ENCODE data around the gene NIM1K. TPM values are rescaled to one million over a fixed set of nuclear protein-coding genes. Genes with fewer than 3 reads are reported as not detected.

NIM1K gene
- total RNA-seq, 6 experiments from 2014 or later = 0.14 to 0.85 (median 0.38) TPM

DNA sequence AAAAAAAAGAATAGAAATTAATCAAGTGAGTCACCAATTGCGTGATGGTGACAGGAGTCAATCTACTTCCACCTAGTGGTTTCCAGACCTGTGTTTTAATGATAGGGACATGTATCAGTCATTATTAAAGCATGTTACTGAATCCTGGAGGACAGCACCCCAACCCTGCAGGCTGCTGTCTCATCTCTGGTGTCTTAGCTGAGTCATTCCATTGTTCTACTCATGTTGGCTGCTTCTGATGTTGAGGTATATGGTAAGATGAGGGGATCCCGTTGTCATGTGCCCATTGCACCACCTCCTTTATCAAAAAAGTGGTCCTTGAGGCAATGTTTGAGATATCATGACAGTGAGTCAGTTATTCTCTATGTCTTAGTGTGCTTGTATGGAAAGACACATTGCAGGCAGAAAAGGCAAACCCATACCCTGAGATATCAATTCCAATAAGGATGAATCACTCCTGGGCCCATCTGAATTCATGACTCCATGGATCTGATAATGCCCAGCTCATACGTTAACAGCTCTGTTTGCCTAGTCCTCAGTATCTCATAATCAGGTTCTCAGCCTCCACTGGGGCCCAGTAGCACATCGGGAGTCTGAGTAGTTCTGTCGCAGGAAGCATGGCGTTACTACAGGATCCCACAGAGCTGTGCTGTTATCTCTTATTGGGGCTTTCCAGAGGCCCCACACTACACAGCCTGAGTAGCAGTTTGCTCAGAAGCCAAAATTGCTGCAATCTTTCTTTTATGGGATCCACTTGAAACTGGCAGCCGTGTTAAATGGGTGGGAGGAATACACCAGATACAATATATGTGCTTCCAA, 90.0 kb downstream of the NIM1K start:
- DNase-seq = no peak
- H3K27me3 Mint-ChIP-seq (ENCODE audit: insufficient read depth) = peaks cover 7% of the 10 kb centered on the region; the same call in 1 of the 2 replicates
- H3K4me1 Mint-ChIP-seq (ENCODE audit: low read depth) = peaks cover 10% of the 10 kb centered on the region
- H3K27ac Mint-ChIP-seq = no peak overlapping the region
- H3K4me3 Mint-ChIP-seq = no peak overlapping the region
- no peaks in the 10 kb centered on the region; the same call in 1 of the 2 replicates for H3K9me3 Mint-ChIP-seq
- H3K36me3 Mint-ChIP-seq (ENCODE audit: low read depth) = no peaks in the 10 kb centered on the region
- TF ChIP-seq, protein P1, sequence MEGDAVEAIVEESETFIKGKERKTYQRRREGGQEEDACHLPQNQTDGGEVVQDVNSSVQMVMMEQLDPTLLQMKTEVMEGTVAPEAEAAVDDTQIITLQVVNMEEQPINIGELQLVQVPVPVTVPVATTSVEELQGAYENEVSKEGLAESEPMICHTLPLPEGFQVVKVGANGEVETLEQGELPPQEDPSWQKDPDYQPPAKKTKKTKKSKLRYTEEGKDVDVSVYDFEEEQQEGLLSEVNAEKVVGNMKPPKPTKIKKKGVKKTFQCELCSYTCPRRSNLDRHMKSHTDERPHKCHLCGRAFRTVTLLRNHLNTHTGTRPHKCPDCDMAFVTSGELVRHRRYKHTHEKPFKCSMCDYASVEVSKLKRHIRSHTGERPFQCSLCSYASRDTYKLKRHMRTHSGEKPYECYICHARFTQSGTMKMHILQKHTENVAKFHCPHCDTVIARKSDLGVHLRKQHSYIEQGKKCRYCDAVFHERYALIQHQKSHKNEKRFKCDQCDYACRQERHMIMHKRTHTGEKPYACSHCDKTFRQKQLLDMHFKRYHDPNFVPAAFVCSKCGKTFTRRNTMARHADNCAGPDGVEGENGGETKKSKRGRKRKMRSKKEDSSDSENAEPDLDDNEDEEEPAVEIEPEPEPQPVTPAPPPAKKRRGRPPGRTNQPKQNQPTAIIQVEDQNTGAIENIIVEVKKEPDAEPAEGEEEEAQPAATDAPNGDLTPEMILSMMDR (IDR thresholded peaks at IDR 0.05) = no peak

DNA sequence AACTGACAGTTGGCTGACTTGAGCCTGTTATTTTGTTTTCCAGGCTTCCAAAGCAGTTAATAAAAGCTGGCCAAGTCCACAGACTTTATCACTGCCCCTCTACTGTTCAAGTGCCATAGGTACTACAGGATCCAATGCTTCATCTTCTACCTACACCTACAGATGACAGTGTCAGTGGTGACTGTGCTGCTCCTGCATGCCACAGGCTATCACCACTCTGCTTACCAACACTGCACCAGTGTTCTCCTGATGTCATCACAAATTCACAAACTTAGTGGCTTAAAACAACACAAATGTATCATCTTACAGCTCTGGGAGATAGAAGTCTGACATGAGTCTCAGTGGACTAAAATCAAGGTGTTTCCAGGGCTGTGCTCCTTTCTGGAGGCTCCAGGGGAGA, 94.6 kb downstream of the NIM1K start:
- no peak overlapping the region for H3K4me3 Mint-ChIP-seq
- DNase-seq = no peak
- H3K9me3 Mint-ChIP-seq = no peaks in the 10 kb centered on the region; the same call in 1 of the 2 replicates
- peaks cover 6% of the 10 kb centered on the region; the same call in 1 of the 2 replicates for H3K36me3 Mint-ChIP-seq (ENCODE audit: low read depth)
- H3K27me3 Mint-ChIP-seq (ENCODE audit: insufficient read depth) = no peaks in the 10 kb centered on the region
- peaks cover 18% of the 10 kb centered on the region for H3K4me1 Mint-ChIP-seq (ENCODE audit: low read depth)
- H3K27ac Mint-ChIP-seq = no peak overlapping the region
- TF ChIP-seq, protein P1 (IDR thresholded peaks at IDR 0.05) = no peak

DNA sequence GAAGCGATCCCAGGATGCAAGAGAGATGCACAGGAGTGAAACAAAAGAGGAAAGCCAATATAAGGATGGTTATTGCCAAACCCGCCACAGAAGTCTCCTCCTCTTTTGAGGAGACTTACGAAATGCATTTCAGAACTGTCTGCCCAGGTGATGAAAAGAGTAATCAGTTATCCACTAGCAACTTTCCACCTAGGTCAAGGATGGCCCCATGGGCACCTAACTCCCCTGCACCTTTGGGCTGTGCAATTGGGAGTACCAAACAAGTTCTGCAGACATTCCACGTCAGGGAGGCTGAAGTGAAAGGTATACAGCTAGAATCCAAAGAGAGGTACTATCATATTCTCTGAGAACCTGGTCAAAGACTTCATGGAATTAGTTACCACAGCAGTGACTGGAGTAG, 95.5 kb downstream of the NIM1K start:
- Mint-ChIP-seq H3K9me3 (no peaks in the 10 kb centered on the region; the same call in 1 of the 2 replicates), H3K27me3 (ENCODE audit: insufficient read depth) (no peaks in the 10 kb centered on the region), H3K36me3 (ENCODE audit: low read depth) (peaks cover 10% of the 10 kb centered on the region), H3K27ac (no peak overlapping the region), H3K4me1 (ENCODE audit: low read depth) (peaks cover 18% of the 10 kb centered on the region), H3K4me3 (no peak overlapping the region)
- TF ChIP-seq, protein P1 (IDR thresholded peaks at IDR 0.05) = no peak
- DNase-seq = no peak

DNA sequence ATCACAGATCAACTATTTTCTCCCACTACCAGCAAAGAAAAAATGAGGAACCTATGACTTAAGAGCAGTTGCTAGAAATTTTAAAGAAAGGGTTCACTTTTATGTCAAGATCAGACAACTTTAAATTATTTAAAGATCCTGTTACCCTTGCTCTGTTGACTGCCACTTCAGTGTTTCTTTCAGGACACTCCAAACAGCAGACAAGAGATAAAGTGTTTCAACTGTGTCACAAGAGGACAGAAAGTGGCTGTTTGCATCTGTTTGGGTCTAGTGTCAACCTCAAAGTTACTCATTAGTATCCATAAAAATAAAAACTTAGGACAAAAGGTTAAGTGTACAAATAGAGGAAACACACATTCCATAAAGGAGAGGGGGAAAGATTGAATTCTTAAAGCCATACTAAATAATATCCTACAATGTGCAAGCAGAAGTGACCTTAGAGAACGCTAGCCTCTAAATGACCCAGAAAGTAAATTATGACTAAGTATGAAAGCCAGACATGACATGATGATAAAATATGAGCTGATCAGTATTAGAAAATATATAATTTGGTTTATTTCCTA, 96.3 kb downstream of the NIM1K start:
- H3K36me3 Mint-ChIP-seq (ENCODE audit: low read depth) = peaks cover 13% of the 10 kb centered on the region
- TF ChIP-seq, protein P1 (IDR thresholded peaks at IDR 0.05) = no peak
- H3K27me3 Mint-ChIP-seq (ENCODE audit: insufficient read depth) = no peaks in the 10 kb centered on the region
- no peak for DNase-seq
- peaks cover 20% of the 10 kb centered on the region for H3K4me1 Mint-ChIP-seq (ENCODE audit: low read depth)
- no peaks in the 10 kb centered on the region; the same call in 1 of the 2 replicates for H3K9me3 Mint-ChIP-seq
- no peak overlapping the region for H3K27ac Mint-ChIP-seq
- H3K4me3 Mint-ChIP-seq = no peak overlapping the region

DNA sequence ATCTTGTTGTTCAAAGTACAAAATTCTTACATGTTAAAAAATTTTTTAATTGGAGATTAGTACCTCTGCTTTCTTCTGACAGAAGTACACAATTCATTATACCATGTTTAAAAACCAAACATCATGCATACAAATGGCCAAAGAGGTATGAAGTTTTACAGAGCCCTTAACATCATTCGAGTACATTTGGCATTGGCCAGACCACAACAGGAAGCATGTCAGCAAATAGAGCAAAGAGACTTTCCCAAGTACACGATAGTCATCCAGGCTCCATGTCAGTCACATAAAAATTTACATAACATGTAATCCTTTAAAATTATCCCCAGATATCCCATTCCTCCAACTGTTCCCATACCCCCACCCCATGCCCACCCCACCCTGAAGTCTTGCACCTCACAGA, 98.7 kb downstream of the NIM1K start:
- no peaks in the 10 kb centered on the region for H3K27me3 Mint-ChIP-seq (ENCODE audit: insufficient read depth)
- TF ChIP-seq, protein P1 (IDR thresholded peaks at IDR 0.05) = no peak
- peaks cover 13% of the 10 kb centered on the region for H3K36me3 Mint-ChIP-seq (ENCODE audit: low read depth)
- no peak overlapping the region for H3K4me3 Mint-ChIP-seq
- H3K9me3 Mint-ChIP-seq = no peaks in the 10 kb centered on the region
- no peak overlapping the region for H3K27ac Mint-ChIP-seq
- H3K4me1 Mint-ChIP-seq (ENCODE audit: low read depth) = peaks cover 38% of the 10 kb centered on the region
- DNase-seq = no peak
